ENCODE data around the gene OR8B12.
A peak's percentile ranks its signal among the peaks of the same experiment; 100 is the strongest.

- no peak for TF ChIP-seq POLR2A (IDR thresholded peaks at IDR 0.05)
- TF ChIP-seq CTCF (IDR thresholded peaks at IDR 0.05) = peak; percentile 39 to 68 (median 60)
These were observed 42.9 kb upstream of the OR8B12 start for GRCh38 chr11:124586238-124586860.

Measured in right lobe of liver (tissue), 4 donors.